Liver (tissue), 3 donors: ENCODE measurements around the gene STOX2.

ENCODE experiments used
- CTCF ChIP-seq: fragments of 150-350 bp; IDR thresholded peaks from 2 replicates; pipeline ENCODE4 v1.5.1; 2017; ENCODE audit warnings: improper control_type of control experiment, low read depth, low read length; ENCODE audit not compliant: missing input control
- FOXA1 ChIP-seq: IDR thresholded peaks from 2 replicates; pipeline ENCODE4 v1.6.1; 2016; ENCODE audit warnings: antibody characterized with exemption
- GABPA ChIP-seq, 2 donors: IDR thresholded peaks in 1 of 2; conservative IDR thresholded peaks in 1 of 2; 2 replicates each; pipeline ENCODE4 v1.6.1; 2016; ENCODE audit warnings: antibody characterized with exemption in 2 of 2, mild to moderate bottlenecking in 1 of 2, moderate library complexity in 1 of 2
- JUND ChIP-seq, 2 donors: IDR thresholded peaks; 2 replicates each; pipeline ENCODE4 v1.6.1; 2016; ENCODE audit warnings: antibody characterized with exemption in 2 of 2
- MAX ChIP-seq: IDR thresholded peaks from 2 replicates; pipeline ENCODE4 v1.6.1; 2016; ENCODE audit warnings: antibody characterized with exemption
- RAD21 ChIP-seq, 2 donors: IDR thresholded peaks; 2 replicates each; pipeline ENCODE4 v1.6.1; 2016; ENCODE audit warnings: antibody characterized with exemption in 2 of 2, mild to moderate bottlenecking in 2 of 2
- REST ChIP-seq: IDR thresholded peaks from 2 replicates; pipeline ENCODE4 v1.6.1; 2016; ENCODE audit warnings: antibody characterized with exemption, mild to moderate bottlenecking
- RXRA ChIP-seq, 2 donors: IDR thresholded peaks; 2 replicates each; pipeline ENCODE4 v1.6.1; 2017 to 2018; ENCODE audit warnings: antibody characterized with exemption in 2 of 2, mild to moderate bottlenecking in 1 of 2
- SP1 ChIP-seq: IDR thresholded peaks from 2 replicates; pipeline ENCODE4 v1.6.1; 2018; ENCODE audit warnings: antibody characterized with exemption, mild to moderate bottlenecking
- TAF1 ChIP-seq: conservative IDR thresholded peaks from 2 replicates; pipeline ENCODE4 v1.6.1; 2016; ENCODE audit warnings: antibody characterized with exemption, mild to moderate bottlenecking
- YY1 ChIP-seq: IDR thresholded peaks from 2 replicates; pipeline ENCODE4 v1.6.1; 2016; ENCODE audit warnings: antibody characterized with exemption, mild to moderate bottlenecking
- TF ChIP-seq, protein P1 (sequence below): IDR thresholded peaks from 2 replicates; pipeline ENCODE4 v1.6.1; 2016; ENCODE audit warnings: antibody characterized with exemption
- donor health status: healthy.
- donor health status: healthy.

DNA sequence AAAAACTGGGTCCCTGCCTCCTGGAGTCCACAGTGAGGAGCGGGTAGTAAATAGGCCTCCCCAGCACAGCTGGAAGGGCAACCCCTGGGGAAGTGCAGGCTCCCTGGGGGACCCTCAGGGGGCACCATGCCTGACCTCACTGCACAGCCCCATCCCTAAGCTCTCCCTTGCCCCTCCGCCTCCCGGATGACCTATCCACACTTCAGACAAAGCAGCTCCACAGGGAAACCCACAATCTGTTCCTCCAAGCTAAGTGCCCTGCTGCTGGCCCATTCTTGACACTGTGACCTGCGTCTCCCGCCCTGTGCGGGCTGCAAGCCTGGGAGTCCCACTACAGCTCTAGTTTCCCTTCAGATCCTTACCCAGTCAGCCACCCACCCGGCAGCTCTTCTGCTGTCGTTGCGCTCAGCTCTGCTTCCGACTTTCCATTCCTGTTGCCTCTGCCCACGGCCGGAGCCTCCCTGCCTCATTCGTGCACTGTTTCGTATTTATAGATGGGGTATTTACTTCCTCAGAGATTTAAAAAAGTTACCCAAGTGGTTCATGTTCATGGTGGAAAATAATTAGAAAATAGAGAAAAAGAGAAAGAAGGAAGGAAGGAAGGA, 47.0 kb upstream of the STOX2 start:
- no peak for TF ChIP-seq RXRA (IDR thresholded peaks at IDR 0.05)
- no peak for TF ChIP-seq CTCF
- TF ChIP-seq JUND (IDR thresholded peaks at IDR 0.05) = no peak
- no peak for TF ChIP-seq FOXA1
- no peak for TF ChIP-seq TAF1
- TF ChIP-seq GABPA (IDR thresholded peaks at IDR 0.05 in 1 of 2, conservative IDR thresholded peaks at IDR 0.05 in 1 of 2) = no peak
- TF ChIP-seq YY1 = no peak
- TF ChIP-seq SP1 = no peak
- TF ChIP-seq RAD21 (IDR thresholded peaks at IDR 0.05) = no peak
- no peak for TF ChIP-seq REST
- no peak for TF ChIP-seq MAX
- TF ChIP-seq, protein P1, sequence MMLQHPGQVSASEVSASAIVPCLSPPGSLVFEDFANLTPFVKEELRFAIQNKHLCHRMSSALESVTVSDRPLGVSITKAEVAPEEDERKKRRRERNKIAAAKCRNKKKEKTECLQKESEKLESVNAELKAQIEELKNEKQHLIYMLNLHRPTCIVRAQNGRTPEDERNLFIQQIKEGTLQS = no peak
